ENCODE results near the gene ATP7B.
"Not testable (repeated sequence)": the region's sequence is repeated elsewhere in the genome, so short reads cannot be mapped to it uniquely, and the experiment has no call there.

ATP7B gene

GRCh38 chr13:52006523-52007245, 4.6 kb downstream of the ATP7B start:
- in situ Hi-C loops (cut with MboI; ENCODE audit: low sequenced_read_pairs): loop anchor here (10.0 kb wide), 1 partner anchor 118 kb away; the partner anchor contains the start of gene NEK5

DNA sequence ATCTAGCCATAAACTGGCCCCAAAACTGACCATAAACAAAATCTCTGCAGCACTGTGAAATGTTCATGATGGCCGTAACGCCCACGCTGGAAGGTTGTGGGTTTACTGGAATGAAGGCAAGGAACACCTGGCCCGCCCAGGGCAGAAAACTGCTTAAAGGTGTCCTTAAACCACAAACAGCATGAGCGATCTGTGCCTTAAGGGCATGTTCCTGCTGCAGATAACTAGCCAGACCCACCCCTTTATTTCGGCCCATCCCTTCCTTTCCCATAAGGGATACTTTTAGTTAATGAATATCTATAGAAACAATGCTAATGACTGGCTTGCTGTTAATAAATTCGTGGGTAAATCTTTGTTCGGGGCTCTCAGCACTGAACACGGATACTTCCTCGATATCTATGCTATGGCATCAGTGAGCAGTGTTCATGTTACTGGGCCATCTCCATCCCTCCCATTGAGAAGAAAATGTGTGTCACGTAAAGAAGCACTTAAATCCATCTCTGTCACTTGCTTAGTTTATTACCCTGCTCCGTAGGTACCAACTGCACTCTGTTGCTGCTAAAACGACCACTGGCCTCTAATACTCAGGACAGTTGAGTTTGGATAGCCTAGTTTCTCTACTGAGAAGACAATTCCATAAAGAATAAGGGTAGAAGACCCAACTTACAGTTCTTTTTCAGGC, 5.3 kb downstream of the ATP7B start:
- in situ Hi-C loops (cut with MboI; ENCODE audit: low sequenced_read_pairs): loop anchor here (10.0 kb wide), 1 partner anchor 119 kb away; the partner anchor contains the start of gene NEK5

- in situ Hi-C loops (cut with MboI; ENCODE audit: low sequenced_read_pairs): loop anchor here (10.0 kb wide), 1 partner anchor 120 kb away; the partner anchor contains the start of gene NEK5
These were observed 6.6 kb downstream of the ATP7B start for GRCh38 chr13:52004511-52005170.

DNA sequence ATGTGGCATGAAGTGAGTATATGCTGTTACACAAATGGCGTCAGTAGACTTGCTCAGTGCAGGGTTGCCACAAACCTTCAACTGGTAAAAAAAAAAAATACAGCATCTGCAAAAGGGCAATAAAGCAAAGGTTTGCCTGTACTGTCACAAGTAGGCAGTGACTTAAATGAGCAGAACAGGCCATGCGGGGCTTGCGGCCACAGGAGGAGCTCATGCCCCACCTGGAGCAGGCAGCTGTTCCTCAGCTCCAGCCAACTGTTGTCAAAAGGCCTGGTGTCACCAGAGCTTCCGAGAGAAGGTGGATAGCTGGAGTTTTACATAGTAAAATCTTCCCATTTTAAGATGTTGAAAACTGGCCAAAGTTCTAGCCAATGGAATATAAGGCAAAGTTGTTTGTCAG, 7.7 kb downstream of the ATP7B start:
- in situ Hi-C loops (cut with MboI; ENCODE audit: low sequenced_read_pairs): loop anchor here (10.0 kb wide), 1 partner anchor 121 kb away; the partner anchor contains the start of gene NEK5

GRCh38 chr13:52002361-52002760, 8.9 kb downstream of the ATP7B start:
- in situ Hi-C loops (cut with MboI; ENCODE audit: low sequenced_read_pairs): loop anchor here (10.0 kb wide), 1 partner anchor 122 kb away; the partner anchor contains the start of gene NEK5

DNA sequence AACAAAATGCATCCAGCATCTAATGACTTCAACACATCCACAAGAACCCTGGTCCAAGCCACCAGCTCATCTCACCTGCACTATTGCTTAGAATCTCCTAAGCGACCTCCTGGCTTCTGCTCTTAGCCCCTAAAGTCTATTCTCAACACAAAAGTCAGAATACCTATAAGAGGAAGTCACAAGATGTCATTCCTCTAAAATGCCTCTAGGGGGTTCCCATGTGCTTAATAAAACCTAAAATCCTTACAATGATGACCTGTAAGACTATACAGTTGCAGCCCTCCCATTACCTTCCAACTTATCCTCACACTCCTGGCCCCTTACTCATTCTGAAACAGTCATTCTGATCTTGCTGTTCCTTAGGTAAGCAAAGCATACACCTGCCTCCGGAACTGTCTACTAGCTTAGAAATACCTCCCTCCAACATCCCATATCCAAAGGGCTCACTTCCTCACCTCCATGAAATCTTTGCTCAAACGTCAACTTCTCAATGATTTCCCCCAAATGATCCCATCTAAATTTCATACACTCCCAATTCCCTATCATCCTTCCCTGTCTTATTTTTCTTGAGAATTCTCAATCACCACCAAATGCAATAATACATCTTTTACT, 10.0 kb downstream of the ATP7B start:
- in situ Hi-C loops (cut with MboI; ENCODE audit: low sequenced_read_pairs): loop anchor here (10.0 kb wide), 1 partner anchor 124 kb away; the partner anchor contains the start of gene NEK5

- in situ Hi-C loops (cut with MboI; ENCODE audit: low sequenced_read_pairs): loop anchor here (10.0 kb wide), 1 partner anchor 125 kb away; the partner anchor contains the start of gene NEK5
These were observed 11.3 kb downstream of the ATP7B start for GRCh38 chr13:51999921-52000320.

- in situ Hi-C loops (cut with MboI; ENCODE audit: low sequenced_read_pairs): no loop called here
These were observed 11.7 kb downstream of the ATP7B start for GRCh38 chr13:51999510-51999911.

- in situ Hi-C loops (cut with MboI; ENCODE audit: low sequenced_read_pairs): no loop called here
These were observed 12.3 kb downstream of the ATP7B start for GRCh38 chr13:51998723-51999509.

DNA sequence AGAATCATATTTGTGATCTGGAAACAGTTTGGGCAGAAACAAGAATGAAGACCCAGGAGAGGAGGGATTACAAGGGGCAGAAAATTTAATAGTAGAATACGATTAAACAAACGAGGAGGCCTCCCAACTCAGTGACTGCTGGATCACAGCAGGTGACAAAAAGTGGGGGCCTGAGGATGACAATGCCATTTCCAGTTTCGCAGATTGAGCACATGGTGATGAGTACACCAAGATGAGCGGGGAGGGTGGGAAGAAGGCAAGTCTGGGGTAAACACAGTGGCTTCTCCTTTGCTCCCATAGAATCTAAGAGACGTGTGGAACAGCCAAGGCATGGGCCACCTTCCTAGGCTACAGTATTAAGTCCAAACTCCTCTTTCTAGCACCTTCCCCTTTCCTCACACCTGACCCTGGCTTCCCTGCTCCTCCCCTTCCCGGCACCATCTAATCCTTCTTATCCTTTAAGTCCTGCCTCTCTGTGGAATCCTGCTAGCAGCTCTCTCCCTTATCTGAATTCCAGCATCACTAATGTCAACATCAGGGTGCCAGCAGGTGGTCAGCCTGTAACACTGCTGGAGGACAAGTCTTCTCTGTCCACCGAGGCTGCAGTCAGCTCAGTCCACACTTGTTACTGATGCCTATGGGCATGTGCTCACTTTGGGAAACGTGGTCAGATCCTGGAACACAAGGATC, 13.5 kb downstream of the ATP7B start:
- in situ Hi-C loops (cut with MboI; ENCODE audit: low sequenced_read_pairs): no loop called here

DNA sequence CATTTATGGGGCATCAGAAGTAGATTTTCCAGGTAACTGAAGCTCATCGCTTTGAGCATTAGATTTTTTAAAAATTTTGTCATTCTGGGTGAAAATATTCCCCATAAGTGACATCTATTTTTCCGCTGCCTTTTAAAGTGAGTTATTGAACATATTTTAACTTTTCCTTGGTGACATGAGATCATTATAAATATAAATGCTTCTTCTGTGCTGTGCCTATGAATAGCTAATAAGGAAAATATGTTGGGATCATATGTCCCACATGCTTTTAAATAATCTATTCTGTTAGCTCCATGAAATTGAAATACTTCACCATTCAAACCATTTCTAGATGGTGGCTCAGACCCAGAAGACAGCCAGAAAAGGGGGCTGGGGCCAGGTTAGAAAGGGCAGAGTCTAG, 14.1 kb downstream of the ATP7B start:
- in situ Hi-C loops (cut with MboI; ENCODE audit: low sequenced_read_pairs): no loop called here

DNA sequence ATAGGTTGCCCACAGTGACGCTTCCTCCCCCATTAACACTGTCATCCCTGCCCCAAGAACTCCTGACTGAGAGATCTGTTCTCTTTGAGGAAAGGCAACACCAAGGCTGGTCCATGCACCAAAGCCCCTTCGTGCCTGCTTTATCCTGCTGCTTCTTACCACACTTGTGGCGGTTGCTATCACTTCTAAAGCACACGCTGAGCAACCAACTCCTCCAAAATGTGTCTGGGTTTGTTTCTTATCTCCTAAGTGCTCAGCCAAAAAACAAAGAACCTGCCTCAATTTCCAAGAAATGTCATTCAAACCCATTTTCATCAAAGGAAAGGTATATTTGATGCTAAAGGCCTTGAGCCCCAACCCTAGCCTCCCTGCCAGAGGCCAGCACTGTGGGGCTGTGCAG, 14.6 kb downstream of the ATP7B start:
- in situ Hi-C loops (cut with MboI; ENCODE audit: low sequenced_read_pairs): no loop called here

GRCh38 chr13:51995677-51996551, 15.3 kb downstream of the ATP7B start:
- in situ Hi-C loops (cut with MboI; ENCODE audit: low sequenced_read_pairs): no loop called here

DNA sequence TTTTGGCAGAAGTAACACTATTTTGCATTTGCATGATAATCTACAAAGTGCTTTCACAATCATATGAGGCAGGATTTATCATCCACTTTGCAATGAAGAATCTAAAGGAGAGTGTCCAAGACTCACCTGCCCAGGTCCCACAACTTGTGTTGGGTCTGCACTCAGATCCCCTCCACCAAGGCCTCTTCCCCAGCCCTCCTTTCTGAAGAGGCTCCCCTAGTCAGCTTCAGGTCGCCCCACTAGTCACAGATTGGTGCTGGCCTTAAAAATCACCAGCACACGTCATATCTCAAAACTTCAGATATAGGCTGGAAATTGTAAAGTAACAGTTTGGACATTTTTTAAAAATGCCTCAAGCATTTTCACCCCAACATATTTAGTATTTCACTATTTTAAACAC, 17.5 kb downstream of the ATP7B start:
- in situ Hi-C loops (cut with MboI; ENCODE audit: low sequenced_read_pairs): no loop called here

DNA sequence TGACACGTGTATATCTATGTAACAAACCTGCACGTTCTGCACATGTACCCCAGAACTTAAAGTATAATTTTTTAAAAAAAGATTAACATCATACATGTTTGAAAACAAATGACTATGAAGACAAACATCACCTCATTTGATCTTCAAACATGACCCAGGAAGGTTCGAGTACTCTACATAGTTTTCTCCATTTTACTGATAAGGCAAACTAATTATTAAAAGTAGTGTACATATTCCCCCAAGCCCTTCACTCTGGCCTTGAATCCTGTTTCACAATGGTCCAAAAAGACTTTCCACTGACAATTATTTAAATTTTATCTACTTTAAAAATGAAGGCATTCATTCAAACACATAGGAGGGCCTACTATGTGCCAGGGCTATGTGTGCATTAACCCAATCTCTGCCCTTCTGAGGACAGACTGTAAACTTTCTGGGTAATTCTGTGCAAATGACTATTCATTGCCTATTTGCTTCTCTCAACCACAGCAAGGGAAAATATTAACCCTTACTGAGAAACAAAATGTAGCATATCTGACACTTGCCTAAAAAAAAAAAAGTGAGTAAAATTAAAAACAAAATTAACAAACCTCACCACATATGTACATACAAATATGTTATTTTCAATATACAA, 22.1 kb downstream of the ATP7B start:
- in situ Hi-C loops (cut with MboI; ENCODE audit: low sequenced_read_pairs): no loop called here

GRCh38 chr13:51984904-51985303, 26.3 kb downstream of the ATP7B start:
- in situ Hi-C loops (cut with MboI; ENCODE audit: low sequenced_read_pairs): not testable (repeated sequence)

- in situ Hi-C loops (cut with MboI; ENCODE audit: low sequenced_read_pairs): not testable (repeated sequence)
These were observed 28.0 kb downstream of the ATP7B start for GRCh38 chr13:51983292-51983691.

GRCh38 chr13:51981355-51981754, 29.9 kb downstream of the ATP7B start:
- in situ Hi-C loops (cut with MboI; ENCODE audit: low sequenced_read_pairs): no loop called here
